ENCODE data around the gene NOCT.
"Not testable (repeated sequence)": the region's sequence is repeated elsewhere in the genome, so short reads cannot be mapped to it uniquely, and the experiment has no call there.

NOCT gene

GRCh38 chr4:139000134-139000533 is 15.4 kb upstream of the NOCT start:
- not testable (repeated sequence) for H3K9me3 Mint-ChIP-seq, H3K4me1 Mint-ChIP-seq, H3K4me3 Mint-ChIP-seq, H3K27ac Mint-ChIP-seq, H3K36me3 Mint-ChIP-seq, H3K27me3 Mint-ChIP-seq

GRCh38 chr4:139001430-139001829 is 14.2 kb upstream of the NOCT start:
- H3K36me3 Mint-ChIP-seq, H3K9me3 Mint-ChIP-seq, H3K27ac Mint-ChIP-seq, H3K4me1 Mint-ChIP-seq, H3K4me3 Mint-ChIP-seq, H3K27me3 Mint-ChIP-seq: not testable (repeated sequence)

- not testable (repeated sequence) for H3K4me3 Mint-ChIP-seq, H3K4me1 Mint-ChIP-seq, H3K36me3 Mint-ChIP-seq, H3K9me3 Mint-ChIP-seq, H3K27me3 Mint-ChIP-seq
- H3K27ac Mint-ChIP-seq: peak overlapping the region; percentile 35
Observed at GRCh38 chr4:139003668-139004067, 11.9 kb upstream of the NOCT start.

- H3K4me3 Mint-ChIP-seq: no peak overlapping the region
- H3K27me3 Mint-ChIP-seq: no peaks in the 10 kb centered on the region
- H3K27ac Mint-ChIP-seq: no peak overlapping the region
- H3K9me3 Mint-ChIP-seq: no peaks in the 10 kb centered on the region
- no peaks in the 10 kb centered on the region for H3K36me3 Mint-ChIP-seq
- H3K4me1 Mint-ChIP-seq: no peaks in the 10 kb centered on the region
Observed at GRCh38 chr4:139005774-139006173, 9.8 kb upstream of the NOCT start.

GRCh38 chr4:139007640-139008039 is 7.9 kb upstream of the NOCT start:
- Mint-ChIP-seq H3K9me3 (no peaks in the 10 kb centered on the region), H3K4me3 (no peak overlapping the region), H3K4me1 (no peaks in the 10 kb centered on the region), H3K36me3 (no peaks in the 10 kb centered on the region), H3K27ac (no peak overlapping the region), H3K27me3 (no peaks in the 10 kb centered on the region)

- H3K9me3 Mint-ChIP-seq, H3K4me3 Mint-ChIP-seq, H3K36me3 Mint-ChIP-seq, H3K4me1 Mint-ChIP-seq, H3K27ac Mint-ChIP-seq, H3K27me3 Mint-ChIP-seq: not testable (repeated sequence)
Observed at GRCh38 chr4:139008278-139008677, 7.3 kb upstream of the NOCT start.

- Mint-ChIP-seq H3K4me1 (peaks cover 12% of the 10 kb centered on the region), H3K9me3 (peaks cover 2% of the 10 kb centered on the region), H3K4me3 (no peak overlapping the region), H3K27ac (no peak overlapping the region), H3K27me3 (no peaks in the 10 kb centered on the region), H3K36me3 (no peaks in the 10 kb centered on the region)
Observed at GRCh38 chr4:139009702-139010101, 5.9 kb upstream of the NOCT start.

GRCh38 chr4:139011225-139011950 is 4.2 kb upstream of the NOCT start:
- no peaks in the 10 kb centered on the region for H3K36me3 Mint-ChIP-seq
- H3K9me3 Mint-ChIP-seq: peaks cover 5% of the 10 kb centered on the region
- H3K4me3 Mint-ChIP-seq: no peak overlapping the region
- H3K27me3 Mint-ChIP-seq: no peaks in the 10 kb centered on the region
- no peak overlapping the region for H3K27ac Mint-ChIP-seq
- peaks cover 18% of the 10 kb centered on the region for H3K4me1 Mint-ChIP-seq

GRCh38 chr4:139014371-139015268 is 961 bp upstream of the NOCT start:
- Mint-ChIP-seq H3K27me3 (no peaks in the 10 kb centered on the region), H3K9me3 (peaks cover 5% of the 10 kb centered on the region), H3K27ac (peak overlapping the region; percentile 92), H3K4me3 (peak overlapping the region; percentile 86), H3K36me3 (peaks cover 5% of the 10 kb centered on the region), H3K4me1 (peaks cover 36% of the 10 kb centered on the region)

GRCh38 chr4:139015948-139016471 is 429 bp downstream of the NOCT start:
- Mint-ChIP-seq H3K36me3 (peaks cover 10% of the 10 kb centered on the region), H3K27me3 (no peaks in the 10 kb centered on the region), H3K4me3 (peak overlapping the region; percentile 93), H3K4me1 (peaks cover 46% of the 10 kb centered on the region), H3K9me3 (peaks cover 5% of the 10 kb centered on the region), H3K27ac (peak overlapping the region; percentile 59)

- Mint-ChIP-seq H3K9me3 (peaks cover 5% of the 10 kb centered on the region), H3K4me1 (peaks cover 46% of the 10 kb centered on the region), H3K27me3 (no peaks in the 10 kb centered on the region), H3K36me3 (peaks cover 11% of the 10 kb centered on the region), H3K27ac (no peak overlapping the region), H3K4me3 (peak overlapping the region; percentile 71)
Observed at GRCh38 chr4:139017861-139018260, 2.3 kb downstream of the NOCT start.

GRCh38 chr4:139018501-139018900 is 2.9 kb downstream of the NOCT start:
- peak overlapping the region; percentile 27 for H3K27ac Mint-ChIP-seq
- H3K9me3 Mint-ChIP-seq: peaks cover 5% of the 10 kb centered on the region
- peaks cover 45% of the 10 kb centered on the region for H3K4me1 Mint-ChIP-seq
- H3K27me3 Mint-ChIP-seq: no peaks in the 10 kb centered on the region
- H3K4me3 Mint-ChIP-seq: peak overlapping the region; percentile 71
- peaks cover 11% of the 10 kb centered on the region for H3K36me3 Mint-ChIP-seq

- Mint-ChIP-seq H3K27ac (no peak overlapping the region), H3K4me1 (peaks cover 40% of the 10 kb centered on the region), H3K9me3 (peaks cover 5% of the 10 kb centered on the region), H3K4me3 (no peak overlapping the region), H3K27me3 (no peaks in the 10 kb centered on the region), H3K36me3 (peaks cover 11% of the 10 kb centered on the region)
Observed at GRCh38 chr4:139018971-139019758, 3.6 kb downstream of the NOCT start.

- Mint-ChIP-seq H3K9me3 (no peaks in the 10 kb centered on the region), H3K4me3 (no peak overlapping the region), H3K27me3 (no peaks in the 10 kb centered on the region), H3K4me1 (peaks cover 34% of the 10 kb centered on the region), H3K36me3 (peaks cover 11% of the 10 kb centered on the region), H3K27ac (peak overlapping the region; percentile 39)
Observed at GRCh38 chr4:139020384-139020783, 4.8 kb downstream of the NOCT start.

GRCh38 chr4:139021071-139021470 is 5.5 kb downstream of the NOCT start:
- not testable (repeated sequence) for H3K27ac Mint-ChIP-seq, H3K27me3 Mint-ChIP-seq, H3K9me3 Mint-ChIP-seq, H3K4me3 Mint-ChIP-seq
- Mint-ChIP-seq H3K4me1 (peaks cover 35% of the 10 kb centered on the region), H3K36me3 (peaks cover 11% of the 10 kb centered on the region)
